ENCODE data around the gene TMPRSS9.

The TMPRSS9 gene

GRCh38 chr19:2424686-2425621 is 64.9 kb downstream of the TMPRSS9 start:
- no peak for DNase-seq

- no peak for DNase-seq
Measured at GRCh38 chr19:2425622-2426581, 65.8 kb downstream of the TMPRSS9 start.

- DNase-seq = peak; percentile 25
Measured at GRCh38 chr19:2426611-2427428, 66.8 kb downstream of the TMPRSS9 start.

- peak; percentile 95 for DNase-seq
Measured at GRCh38 chr19:2427429-2428320, 67.6 kb downstream of the TMPRSS9 start, which contains the start of gene TIMM13. Gene TIMM13, minus strand, starts transcription at chr19:2427586. Its CDS starts 53 bp downstream, at chr19:2427533.

GRCh38 chr19:2428321-2428690 is 68.2 kb downstream of the TMPRSS9 start:
- no peak for DNase-seq

GRCh38 chr19:2428756-2429711 is 69.0 kb downstream of the TMPRSS9 start:
- no peak for DNase-seq

GRCh38 chr19:2429917-2430535 is 70.0 kb downstream of the TMPRSS9 start:
- DNase-seq = no peak

GRCh38 chr19:2431318-2432055 is 71.4 kb downstream of the TMPRSS9 start:
- no peak for DNase-seq

- DNase-seq = no peak
Measured at GRCh38 chr19:2432131-2432848, 72.2 kb downstream of the TMPRSS9 start.

- DNase-seq = no peak
Measured at GRCh38 chr19:2433854-2434253, 73.8 kb downstream of the TMPRSS9 start.

GRCh38 chr19:2434267-2434666 is 74.2 kb downstream of the TMPRSS9 start:
- no peak for DNase-seq

- no peak for DNase-seq
Measured at GRCh38 chr19:2434721-2435265, 74.7 kb downstream of the TMPRSS9 start.

GRCh38 chr19:2436384-2436783 is 76.3 kb downstream of the TMPRSS9 start:
- no peak for DNase-seq

- DNase-seq = no peak
Measured at GRCh38 chr19:2436926-2437325, 76.9 kb downstream of the TMPRSS9 start.

- no peak for DNase-seq
Measured at GRCh38 chr19:2438178-2438577, 78.1 kb downstream of the TMPRSS9 start.

GRCh38 chr19:2440515-2440914 is 80.5 kb downstream of the TMPRSS9 start:
- no peak for DNase-seq

GRCh38 chr19:2441096-2441752 is 81.2 kb downstream of the TMPRSS9 start:
- no peak for DNase-seq

All from CD4-positive, alpha-beta T cell treated with Interleukin-15 for 1 hour (primary cell).